PC-9 (cell line): ENCODE measurements around the gene TIMP3. TPM values are rescaled to one million over a fixed set of nuclear protein-coding genes. Genes with fewer than 3 reads are reported as not detected.

Experiments used
- BruUV-seq: library from RNA; stranded (reverse); fragments of 400-500 nt; replicated peaks from 2 replicates; lab custom pipeline; 2021; lab: Mats Ljungman, UMichigan
- CTCF ChIA-PET: fragments of 300-600 bp; sonication (Branson Sonifier 250); formaldehyde crosslinking; loops from one replicate; lab custom pipeline; 2022; ENCODE audit warnings: antibody characterized with exemption; lab: Charles Lee
- POLR2A ChIA-PET: fragments of 300-600 bp; sonication (Branson Sonifier 250); formaldehyde crosslinking; loops from one replicate; lab custom pipeline; 2022; ENCODE audit warnings: antibody characterized with exemption; ENCODE audit not compliant: unreplicated experiment; lab: Charles Lee
- DNase-seq, 2 experiments: peaks; one replicate each; pipeline versions ENCODE4 v3.0.0 to v3.0.0-alpha.2; 2015 to 2022; ENCODE audit warnings: mixed read lengths in 1 of 2
- H2AFZ ChIP-seq: fragments of 200-600 bp; sonication (generic); 2 replicates; pipeline ENCODE4 v1.8.1; 2017; ENCODE audit warnings: antibody characterized with exemption
- H3F3A ChIP-seq: fragments of 200-600 bp; sonication (generic); 2 replicates; pipeline ENCODE4 v1.8.1; 2017; ENCODE audit warnings: antibody characterized with exemption, mild to moderate bottlenecking, low read depth; ENCODE audit not compliant: insufficient read depth
- H3K27ac ChIP-seq: fragments of 200-600 bp; sonication (generic); 2 replicates; pipeline ENCODE4 v1.6.1; 2016; ENCODE audit warnings: mixed run types
- H3K27me3 ChIP-seq: fragments of 200-600 bp; sonication (generic); 2 replicates; pipeline ENCODE4 v1.6.1; 2016; ENCODE audit warnings: low read depth, mixed run types; ENCODE audit not compliant: insufficient read depth
- H3K36me3 ChIP-seq: fragments of 200-600 bp; sonication (generic); 2 replicates; pipeline ENCODE4 v1.6.1; 2016; ENCODE audit warnings: low read depth, mixed run types
- H3K4me1 ChIP-seq: fragments of 200-600 bp; sonication (generic); replicated peaks from 2 replicates; pipeline ENCODE4 v1.6.1; 2016; ENCODE audit warnings: mixed run types; ENCODE audit not compliant: insufficient read depth
- H3K4me2 ChIP-seq: fragments of 200-600 bp; sonication (generic); 2 replicates; pipeline ENCODE4 v1.6.1; 2017; ENCODE audit warnings: mixed run types
- H3K4me3 ChIP-seq: fragments of 200-600 bp; sonication (generic); 2 replicates; pipeline ENCODE4 v1.6.1; 2016; ENCODE audit warnings: mixed run types
- H3K79me2 ChIP-seq: fragments of 200-600 bp; sonication (generic); 2 replicates; pipeline ENCODE4 v1.6.1; 2017; ENCODE audit warnings: low read depth, mixed run types
- H3K9me2 ChIP-seq: fragments of 200-600 bp; sonication (generic); 2 replicates; pipeline ENCODE4 v1.8.1; 2017; ENCODE audit warnings: mild to moderate bottlenecking; ENCODE audit not compliant: insufficient read depth
- H3K9me3 ChIP-seq: fragments of 200-600 bp; sonication (generic); 2 replicates; pipeline ENCODE4 v1.8.1; 2016; ENCODE audit warnings: low read depth; ENCODE audit not compliant: insufficient read depth
- H4K20me1 ChIP-seq: fragments of 200-600 bp; sonication (generic); 2 replicates; pipeline ENCODE4 v1.8.1; 2017; ENCODE audit not compliant: insufficient read depth
- CTCF ChIP-seq: fragments of 200-600 bp; sonication (generic); conservative IDR thresholded peaks from 2 replicates; pipeline ENCODE4 v1.6.1; 2017; ENCODE audit warnings: mixed run types, antibody characterized with exemption, mild to moderate bottlenecking, moderate library complexity
- EZH2 ChIP-seq: fragments of 200-600 bp; sonication (generic); IDR thresholded peaks from 2 replicates; pipeline ENCODE4 v1.8.0; 2017; ENCODE audit warnings: antibody characterized with exemption, low read depth
- intact Hi-C: fragments of 100-400 bp; cut with micrococcal nuclease; formaldehyde crosslinking; loops from one replicate; pipeline ENCODE4 v1.10.0; 2022; ENCODE audit not compliant: unreplicated experiment
- total RNA-seq: library from RNA; stranded (reverse); gene quantifications from 2 replicates; pipeline ENCODE4 v1.2.3, GENCODE V29; 2021

Gene TIMP3
- total RNA-seq, 1 experiment from 2014 or later = 79.8 TPM

- BruUV-seq = no TSS peak
- H3K4me1 ChIP-seq = no peaks in the 10 kb centered on the region
- no peak for DNase-seq
- POLR2A ChIA-PET = no interaction called here
- H3K9me3 ChIP-seq = no peaks in the 10 kb centered on the region
- H2AFZ ChIP-seq = no peak overlapping the region
- intact Hi-C loops = no loop called here
- no peaks in the 10 kb centered on the region for H3F3A ChIP-seq
- H3K9me2 ChIP-seq = no peaks in the 10 kb centered on the region
- H3K27ac ChIP-seq = no peak overlapping the region
- H4K20me1 ChIP-seq = no peaks in the 10 kb centered on the region
- H3K4me2 ChIP-seq = no peak overlapping the region
- no peaks in the 10 kb centered on the region for H3K79me2 ChIP-seq
- no peak for TF ChIP-seq CTCF
- H3K4me3 ChIP-seq = no peak overlapping the region
- no peaks in the 10 kb centered on the region for H3K36me3 ChIP-seq
- CTCF ChIA-PET = no interaction called here
- peaks cover 5% of the 10 kb centered on the region; the same call in 1 of the 2 replicates for H3K27me3 ChIP-seq
Observed at GRCh38 chr22:32879550-32879949, 78.0 kb downstream of the TIMP3 start.

- POLR2A ChIA-PET = no interaction called here
- CTCF ChIA-PET = no interaction called here
- Histone ChIP-seq H3K4me3 (no peak overlapping the region), H3K9me2 (no peaks in the 10 kb centered on the region), H3K27me3 (peaks cover 5% of the 10 kb centered on the region; the same call in 1 of the 2 replicates), H2AFZ (no peak overlapping the region), H3K36me3 (no peaks in the 10 kb centered on the region), H3K9me3 (no peaks in the 10 kb centered on the region), H4K20me1 (no peaks in the 10 kb centered on the region), H3K4me2 (no peak overlapping the region), H3F3A (no peaks in the 10 kb centered on the region), H3K4me1 (no peaks in the 10 kb centered on the region), H3K79me2 (no peaks in the 10 kb centered on the region), H3K27ac (no peak overlapping the region)
- intact Hi-C loops = no loop called here
- no TSS peak for BruUV-seq
- no peak for TF ChIP-seq EZH2
- no peak for TF ChIP-seq CTCF
- DNase-seq = no peak
Observed at GRCh38 chr22:32880061-32880460, 78.6 kb downstream of the TIMP3 start.

GRCh38 chr22:32880505-32880892, 79.0 kb downstream of the TIMP3 start:
- H3K4me2 ChIP-seq = no peak overlapping the region
- H3K4me1 ChIP-seq = no peaks in the 10 kb centered on the region
- H2AFZ ChIP-seq = no peak overlapping the region
- H3K79me2 ChIP-seq = no peaks in the 10 kb centered on the region
- no peak overlapping the region for H3K4me3 ChIP-seq
- no peak for TF ChIP-seq EZH2
- TF ChIP-seq CTCF = no peak
- H3K27me3 ChIP-seq = peaks cover 5% of the 10 kb centered on the region; the same call in 1 of the 2 replicates
- no peaks in the 10 kb centered on the region for H3F3A ChIP-seq
- no peaks in the 10 kb centered on the region for H4K20me1 ChIP-seq
- ChIA-PET CTCF (no interaction called here), POLR2A (no interaction called here)
- H3K27ac ChIP-seq = no peak overlapping the region
- H3K9me2 ChIP-seq = no peaks in the 10 kb centered on the region
- no TSS peak for BruUV-seq
- H3K9me3 ChIP-seq = no peaks in the 10 kb centered on the region
- DNase-seq = no peak
- intact Hi-C loops = no loop called here
- H3K36me3 ChIP-seq = no peaks in the 10 kb centered on the region
